HepG2 (cell line): Measurements from ENCODE around the gene DLX1. TPM values are rescaled to one million over a fixed set of nuclear protein-coding genes. Genes with fewer than 3 reads are reported as not detected.

Experiments used
- BRF2 ChIP-seq: sonication (generic); formaldehyde crosslinking; IDR thresholded peaks from 2 replicates; pipeline ENCODE4 v1.8.1; 2022; ENCODE audit warnings: mild to moderate bottlenecking, missing genetic modification reagents
- HNRNPK ChIP-seq: fragments of 200-400 bp; formaldehyde crosslinking; IDR thresholded peaks from 2 replicates; pipeline ENCODE4 v1.6.1; 2018; ENCODE audit warnings: low read length, low read depth, moderate library complexity, mild to moderate bottlenecking; ENCODE audit not compliant: poor library complexity, severe bottlenecking
- MIXL1 ChIP-seq: IDR thresholded peaks from 2 replicates; pipeline ENCODE4 v1.6.1; 2016
- PAF1 ChIP-seq: IDR thresholded peaks from 2 replicates; pipeline ENCODE4 v1.6.1; 2016; ENCODE audit warnings: missing genetic modification reagents, missing compliant biosample characterization
- SMAD3 ChIP-seq: sonication (generic); formaldehyde crosslinking; IDR thresholded peaks from 2 replicates; pipeline ENCODE4 v1.4.0; 2020; ENCODE audit warnings: missing genetic modification reagents
- SMARCC2 ChIP-seq: fragments of 450-650 bp; IDR thresholded peaks from 2 replicates; pipeline ENCODE4 v1.6.1; 2017; ENCODE audit warnings: antibody characterized with exemption, mild to moderate bottlenecking
- TAF15 ChIP-seq: fragments of 200-400 bp; formaldehyde crosslinking; IDR thresholded peaks from one replicate; pipeline ENCODE4 v1.6.1; 2018; ENCODE audit warnings: mild to moderate bottlenecking, low read depth, low read length; ENCODE audit not compliant: poor library complexity, severe bottlenecking
- ZBTB4 ChIP-seq: sonication (generic); formaldehyde crosslinking; IDR thresholded peaks from 2 replicates; pipeline ENCODE4 v1.4.0; 2020; ENCODE audit warnings: missing genetic modification reagents, mild to moderate bottlenecking, borderline replicate concordance
- ZNF138 ChIP-seq: sonication (generic); formaldehyde crosslinking; IDR thresholded peaks from 2 replicates; pipeline ENCODE4 v1.5.0; 2020; ENCODE audit warnings: mild to moderate bottlenecking, low read depth, missing genetic modification reagents
- ZNF225 ChIP-seq: sonication (generic); formaldehyde crosslinking; IDR thresholded peaks from 2 replicates; pipeline ENCODE4 v1.4.0; 2020; ENCODE audit warnings: mild to moderate bottlenecking, missing genetic modification reagents
- ZNF230 ChIP-seq: sonication (generic); formaldehyde crosslinking; IDR thresholded peaks from 2 replicates; pipeline ENCODE4 v1.4.0; 2020; ENCODE audit warnings: mild to moderate bottlenecking, missing genetic modification reagents
- ZNF234 ChIP-seq: sonication (generic); formaldehyde crosslinking; conservative IDR thresholded peaks from 2 replicates; pipeline ENCODE4 v1.5.1; 2020; ENCODE audit warnings: mild to moderate bottlenecking, missing genetic modification reagents
- ZNF318 ChIP-seq: sonication (generic); formaldehyde crosslinking; IDR thresholded peaks from 2 replicates; pipeline ENCODE4 v1.4.0; 2020; ENCODE audit warnings: mild to moderate bottlenecking, missing genetic modification reagents
- ZNF33A ChIP-seq: sonication (generic); formaldehyde crosslinking; IDR thresholded peaks from 2 replicates; pipeline ENCODE4 v1.5.1; 2020; ENCODE audit warnings: missing genetic modification reagents, mild to moderate bottlenecking, moderate library complexity, borderline replicate concordance
- ZNF441 ChIP-seq: sonication (generic); formaldehyde crosslinking; IDR thresholded peaks from 2 replicates; pipeline ENCODE4 v1.7.0; 2021; ENCODE audit warnings: missing genetic modification reagents, borderline replicate concordance
- ZNF776 ChIP-seq: sonication (generic); formaldehyde crosslinking; IDR thresholded peaks from 2 replicates; pipeline ENCODE4 v1.4.0; 2020; ENCODE audit warnings: mild to moderate bottlenecking, missing genetic modification reagents
- ZNF878 ChIP-seq: sonication (generic); formaldehyde crosslinking; IDR thresholded peaks from 2 replicates; pipeline ENCODE4 v1.8.1; 2023; ENCODE audit warnings: mild to moderate bottlenecking, missing genetic modification reagents, moderate library complexity
- polyA plus RNA-seq, 8 experiments: library from polyadenylated mRNA; depleted of rRNA in 3 of 8; stranded (reverse) in 7 of 8; unstranded in 1 of 8; fragments of >200 nt; fragmentation: Illumina TruSeq in 4 of 8; extraction: Trizol in 4 of 8; gene quantifications; 2 replicates each; pipeline versions ENCODE4 v1.2.1 to v1.2.3, GENCODE V29; 2011 to 2016; ENCODE audit warnings: low read depth in 4 of 8, missing spikeins in 1 of 8, mixed read lengths in 1 of 8; ENCODE audit not compliant: insufficient read depth in 1 of 8
- total RNA-seq, 5 experiments: library from RNA; depleted of rRNA; stranded (reverse); fragments of >200 nt; fragmentation: Illumina TruSeq; extraction: Trizol; gene quantifications; 2 replicates each; pipeline ENCODE4 v1.2.3, GENCODE V29; 2016; ENCODE audit warnings: low read depth in 1 of 5

Gene DLX1
- total and polyA plus RNA-seq, 2 of the 13 experiments (the other 11 are each of a cell fraction or from before 2014, with no cell fraction given), result 0.18 to 0.86 TPM

- TF ChIP-seq ZBTB4 (CRISPR knock-in tag) (no peak), SMAD3 (no peak), TAF15 (no peak), ZNF138 (no peak), ZNF225 (no peak; the same call in 1 of the 2 replicates), HNRNPK (no peak), MIXL1 (no peak), ZNF234 (CRISPR knock-in tag) (no peak), BRF2 (CRISPR knock-in tag) (0 out of 2 replicates have a peak, but pooled peaks have one; percentile 44), ZNF33A (CRISPR knock-in tag) (no peak), ZNF318 (CRISPR knock-in tag) (no peak), SMARCC2 (no peak), ZNF441 (no peak), ZNF230 (CRISPR knock-in tag) (no peak), PAF1 (no peak), ZNF878 (no peak), ZNF776 (CRISPR knock-in tag) (0 out of 2 replicates have a peak, but pooled peaks have one; percentile 71)
Measured at GRCh38 chr2:172098650-172099471, 13.6 kb downstream of the DLX1 start (continued).
